Measurements from ENCODE around the gene TRABD2A.

DNA sequence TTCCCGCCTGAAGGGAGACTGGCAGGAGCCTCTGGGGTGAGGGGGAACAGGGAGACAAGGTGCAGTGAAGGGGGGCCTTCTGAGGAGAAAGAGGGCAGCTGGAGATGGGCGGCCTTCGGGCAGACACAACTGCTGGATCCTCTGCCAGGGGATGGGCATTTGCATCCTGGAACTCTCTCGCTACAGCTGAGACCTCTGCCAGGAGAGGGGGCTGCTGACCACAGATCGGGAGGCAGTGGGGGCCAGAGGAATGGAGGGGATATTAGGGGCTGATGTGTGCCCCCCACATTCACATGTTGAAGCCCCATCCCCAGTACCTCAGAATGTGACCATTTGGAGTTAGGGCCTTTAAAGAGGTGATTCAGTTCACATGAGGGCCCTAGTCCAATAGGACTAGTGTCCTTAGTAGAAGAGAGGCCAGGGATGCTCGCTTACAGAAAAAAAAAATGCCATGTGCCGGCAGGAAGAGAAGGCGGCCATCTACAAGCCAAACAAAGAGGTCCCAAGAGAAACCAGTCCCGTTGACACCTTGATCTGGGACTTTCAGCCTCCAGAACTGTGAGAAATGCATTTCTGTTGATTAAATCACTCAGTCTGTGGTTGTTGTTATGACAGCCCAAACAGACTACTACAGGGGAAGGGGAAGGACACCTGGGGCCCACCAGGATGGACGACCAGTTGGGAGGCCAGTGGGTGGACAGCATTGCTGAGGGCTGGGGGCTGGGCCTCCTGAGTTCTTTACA lies 50.0 kb downstream of the TRABD2A start:
- TF ChIP-seq CTCF (IDR thresholded peaks at IDR 0.05; ENCODE audit: low read length): no peak
- no peak for TF ChIP-seq EZH2 (optimal IDR thresholded peaks at IDR 0.05; ENCODE audit: low read depth, low read length)
